ENCODE data around the gene SMU1.
"Not testable (repeated sequence)": the region's sequence is repeated elsewhere in the genome, so short reads cannot be mapped to it uniquely, and the experiment has no call there.

Gene SMU1

DNA sequence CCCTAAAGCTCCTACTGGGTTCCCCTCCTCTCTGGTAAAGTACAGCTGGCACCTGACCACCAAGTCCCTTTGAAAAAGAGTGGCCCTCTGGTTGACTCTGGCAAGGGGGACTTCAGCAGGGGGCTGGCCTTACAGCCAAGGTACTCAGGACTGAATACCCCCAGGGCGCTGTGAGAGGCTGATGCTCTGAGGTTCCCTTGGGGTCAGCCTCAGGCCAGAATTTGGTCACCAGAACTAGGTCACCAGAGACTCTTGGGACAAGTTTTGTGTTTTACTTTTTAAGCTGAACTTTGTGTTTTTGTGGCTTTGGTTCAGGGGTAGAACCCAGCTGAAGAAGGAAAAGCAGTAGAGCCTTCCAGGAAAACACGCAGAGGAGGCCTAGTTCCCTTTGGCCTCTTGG is 23.3 kb upstream of the SMU1 start:
- ChIA-PET CTCF (interaction anchor here (1.3 kb wide), 1 partner anchor 9 kb away, joined by 6 read pairs; no protein-coding TSS in a partner anchor), POLR2A (interaction anchor here (0.6 kb wide), 2 partner anchors 22 to 35 kb away, joined by 3 read pairs; no protein-coding TSS in a partner anchor)
- 100% methylated on average over 1 of the region's 2 CpGs for WGBS (ENCODE audit: insufficient coverage)

DNA sequence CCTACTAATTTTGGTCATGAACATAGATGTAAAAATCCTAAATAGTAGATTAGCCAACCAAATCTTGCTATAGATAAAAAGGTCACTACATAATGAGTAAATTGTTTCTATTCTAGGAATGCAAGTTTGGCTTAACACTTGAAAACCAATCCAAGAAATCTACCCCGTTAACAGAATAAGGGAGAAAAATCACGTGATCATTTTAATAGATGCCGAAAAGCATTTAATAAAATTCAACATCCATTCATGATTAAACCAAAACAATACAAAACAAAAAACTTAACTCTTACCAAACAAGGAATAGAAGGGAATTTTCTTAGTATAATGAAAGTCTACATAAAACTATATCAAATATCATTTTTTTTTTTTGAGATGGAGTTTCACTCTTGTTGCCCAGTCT is 20.7 kb upstream of the SMU1 start:
- no peak for DNase-seq
- H3K27me3 ChIP-seq (replicated peaks in 2 of 5; ENCODE audit: control insufficient read depth in 4 of 5, insufficient read depth in 5 of 5, low read length in 4 of 5) = no peaks in the 10 kb centered on the region
- H3K36me3 ChIP-seq (ENCODE audit: control insufficient read depth in 4 of 4, insufficient read depth in 4 of 4, low read length in 3 of 4) = no peaks in the 10 kb centered on the region
- CTCF ChIA-PET = no interaction called here
- no peak overlapping the region for H3K4me3 ChIP-seq (ENCODE audit: control insufficient read depth in 1 of 7, extremely low read depth in 1 of 7, insufficient read depth in 4 of 7, low read depth in 2 of 7, low read length in 6 of 7)
- POLR2A ChIA-PET = no interaction called here
- no peaks in the 10 kb centered on the region for H3K4me1 ChIP-seq (ENCODE audit: control extremely low read depth in 1 of 4, control insufficient read depth in 4 of 4, insufficient read depth in 4 of 4, low read length in 3 of 4)
- no peak overlapping the region for H3K27ac ChIP-seq (ENCODE audit: insufficient read depth in 1 of 2, low read depth in 1 of 2, low read length in 2 of 2, poor library complexity in 1 of 2, severe bottlenecking in 2 of 2)
- no peaks in the 10 kb centered on the region for H3K9me3 ChIP-seq (ENCODE audit: control extremely low read depth in 1 of 5, control insufficient read depth in 4 of 5, insufficient read depth in 2 of 5, low read depth in 1 of 5, low read length in 4 of 5)
- no CpG with 5 or more reads among the region's 3 CpGs for WGBS (ENCODE audit: insufficient coverage)

More for the DNA sequence above, 23.3 kb upstream of the SMU1 start:
- DNase-seq = no peak
- no peak overlapping the region for H3K27ac ChIP-seq (ENCODE audit: insufficient read depth in 1 of 2, low read depth in 1 of 2, low read length in 2 of 2, poor library complexity in 1 of 2, severe bottlenecking in 2 of 2)
- no peaks in the 10 kb centered on the region for H3K36me3 ChIP-seq (ENCODE audit: control insufficient read depth in 4 of 4, insufficient read depth in 4 of 4, low read length in 3 of 4)
- H3K9me3 ChIP-seq (ENCODE audit: control extremely low read depth in 1 of 5, control insufficient read depth in 4 of 5, insufficient read depth in 2 of 5, low read depth in 1 of 5, low read length in 4 of 5) = no peaks in the 10 kb centered on the region
- H3K4me3 ChIP-seq (ENCODE audit: control insufficient read depth in 1 of 7, extremely low read depth in 1 of 7, insufficient read depth in 4 of 7, low read depth in 2 of 7, low read length in 6 of 7) = no peak overlapping the region
- no peaks in the 10 kb centered on the region for H3K4me1 ChIP-seq (ENCODE audit: control extremely low read depth in 1 of 4, control insufficient read depth in 4 of 4, insufficient read depth in 4 of 4, low read length in 3 of 4)
- no peaks in the 10 kb centered on the region for H3K27me3 ChIP-seq (replicated peaks in 2 of 5; ENCODE audit: control insufficient read depth in 4 of 5, insufficient read depth in 5 of 5, low read length in 4 of 5)

DNA sequence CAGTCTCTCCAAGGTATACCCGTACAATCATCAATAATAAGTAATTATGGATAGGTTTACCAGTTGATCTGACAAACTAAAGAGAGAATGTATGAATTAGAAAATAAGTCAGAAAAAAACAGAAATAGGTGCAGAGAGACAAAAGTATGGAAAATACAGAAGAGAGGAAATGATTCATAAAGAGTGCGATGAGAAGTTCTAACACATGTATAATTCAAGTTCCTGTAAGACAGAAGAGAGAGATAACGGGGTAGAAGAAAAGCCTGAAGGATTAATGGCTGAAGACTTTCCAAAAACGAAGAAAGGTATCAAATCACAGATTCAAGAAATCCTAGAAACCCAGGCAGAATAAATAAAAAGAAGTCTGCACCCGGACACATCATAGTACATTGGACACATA is 16.2 kb upstream of the SMU1 start:
- no peak overlapping the region for H3K27ac ChIP-seq (ENCODE audit: insufficient read depth in 1 of 2, low read depth in 1 of 2, low read length in 2 of 2, poor library complexity in 1 of 2, severe bottlenecking in 2 of 2)
- H3K4me1 ChIP-seq (ENCODE audit: control extremely low read depth in 1 of 4, control insufficient read depth in 4 of 4, insufficient read depth in 4 of 4, low read length in 3 of 4) = no peaks in the 10 kb centered on the region
- CTCF ChIA-PET = no interaction called here
- H3K27me3 ChIP-seq (replicated peaks in 2 of 5; ENCODE audit: control insufficient read depth in 4 of 5, insufficient read depth in 5 of 5, low read length in 4 of 5) = no peaks in the 10 kb centered on the region
- no peaks in the 10 kb centered on the region for H3K9me3 ChIP-seq (ENCODE audit: control extremely low read depth in 1 of 5, control insufficient read depth in 4 of 5, insufficient read depth in 2 of 5, low read depth in 1 of 5, low read length in 4 of 5)
- no peaks in the 10 kb centered on the region for H3K36me3 ChIP-seq (ENCODE audit: control insufficient read depth in 4 of 4, insufficient read depth in 4 of 4, low read length in 3 of 4)
- H3K4me3 ChIP-seq (ENCODE audit: control insufficient read depth in 1 of 7, extremely low read depth in 1 of 7, insufficient read depth in 4 of 7, low read depth in 2 of 7, low read length in 6 of 7) = no peak overlapping the region
- no peak for DNase-seq
- no CpG with 5 or more reads among the region's 5 CpGs for WGBS (ENCODE audit: insufficient coverage)
- POLR2A ChIA-PET = no interaction called here

DNA sequence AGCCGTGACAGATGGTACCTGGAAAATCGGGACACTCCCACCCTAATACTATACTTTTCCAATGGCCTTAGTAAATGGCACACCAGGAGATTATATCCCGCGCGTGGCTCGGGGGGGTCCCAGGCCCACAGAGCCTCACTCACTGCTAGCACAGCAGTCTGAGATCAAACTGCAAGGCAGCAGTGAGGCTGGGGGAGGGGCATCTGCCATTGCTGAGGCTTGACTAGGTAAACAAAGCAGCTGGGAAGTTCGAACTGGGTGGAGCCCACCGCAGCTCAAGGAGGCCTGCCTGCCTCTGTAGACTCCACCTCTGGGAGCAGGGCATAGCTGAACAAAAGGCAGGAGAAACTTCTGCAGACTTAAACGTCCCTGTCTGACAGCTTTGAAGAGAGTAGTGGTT is 9.2 kb upstream of the SMU1 start:
- DNase-seq; H3K27me3 ChIP-seq (replicated peaks in 2 of 5; ENCODE audit: control insufficient read depth in 4 of 5, insufficient read depth in 5 of 5, low read length in 4 of 5); POLR2A ChIA-PET; H3K4me3 ChIP-seq (ENCODE audit: control insufficient read depth in 1 of 7, extremely low read depth in 1 of 7, insufficient read depth in 4 of 7, low read depth in 2 of 7, low read length in 6 of 7); H3K27ac ChIP-seq (ENCODE audit: insufficient read depth in 1 of 2, low read depth in 1 of 2, low read length in 2 of 2, poor library complexity in 1 of 2, severe bottlenecking in 2 of 2); H3K9me3 ChIP-seq (ENCODE audit: control extremely low read depth in 1 of 5, control insufficient read depth in 4 of 5, insufficient read depth in 2 of 5, low read depth in 1 of 5, low read length in 4 of 5); H3K36me3 ChIP-seq (ENCODE audit: control insufficient read depth in 4 of 4, insufficient read depth in 4 of 4, low read length in 3 of 4): not testable (repeated sequence)
- WGBS (ENCODE audit: insufficient coverage) = 99% methylated on average over 7 of the region's 9 CpGs
- peaks cover 17 to 26% (median 25%) of the 10 kb centered on the region in 4 experiments for H3K4me1 ChIP-seq (ENCODE audit: control extremely low read depth in 1 of 4, control insufficient read depth in 4 of 4, insufficient read depth in 4 of 4, low read length in 3 of 4)
- CTCF ChIA-PET = interaction anchor here (1.1 kb wide), 1 partner anchor 85 kb away, joined by 4 read pairs; no protein-coding TSS in a partner anchor

DNA sequence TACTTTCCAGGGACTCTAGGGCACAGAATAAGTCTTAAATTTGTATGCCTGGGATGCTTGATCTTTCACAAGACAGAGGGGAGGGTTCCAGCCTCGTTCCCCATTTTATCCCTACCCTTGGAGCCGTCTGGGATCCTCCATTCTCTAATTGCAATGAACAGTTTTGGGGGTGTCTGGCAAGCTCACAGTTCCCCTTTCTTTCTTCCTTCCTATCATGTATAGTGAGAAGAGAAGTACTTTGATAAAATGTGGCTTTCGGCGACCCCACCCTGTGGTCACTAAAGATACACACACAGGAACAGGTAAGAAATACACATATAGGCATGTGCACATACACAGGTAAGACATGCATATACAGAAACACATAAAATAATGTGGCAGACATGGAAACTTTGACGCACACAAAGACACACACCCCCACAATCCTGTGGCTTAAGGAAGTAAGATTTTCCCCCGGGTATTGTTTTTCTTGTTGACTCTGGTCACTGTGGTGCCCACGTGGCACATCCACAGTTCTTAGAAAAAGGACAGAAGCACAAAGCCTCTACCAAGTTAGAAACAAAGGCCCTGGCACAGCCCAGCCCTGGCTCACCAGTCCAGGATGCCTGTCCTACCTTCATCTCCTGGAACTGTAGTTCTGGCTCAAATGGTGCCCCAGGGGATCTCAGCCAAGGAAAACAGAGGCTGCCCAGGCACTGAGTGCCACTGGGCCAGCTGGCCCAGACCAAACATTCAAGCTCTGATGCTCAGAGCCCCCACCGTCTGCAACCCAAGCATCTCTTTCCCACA is 6.3 kb upstream of the SMU1 start:
- Histone ChIP-seq H3K9me3 (ENCODE audit: control extremely low read depth in 1 of 5, control insufficient read depth in 4 of 5, insufficient read depth in 2 of 5, low read depth in 1 of 5, low read length in 4 of 5) (no peaks in the 10 kb centered on the region), H3K4me1 (ENCODE audit: control extremely low read depth in 1 of 4, control insufficient read depth in 4 of 4, insufficient read depth in 4 of 4, low read length in 3 of 4) (peaks cover 19 to 33% (median 29%) of the 10 kb centered on the region in 4 experiments), H3K27ac (ENCODE audit: insufficient read depth in 1 of 2, low read depth in 1 of 2, low read length in 2 of 2, poor library complexity in 1 of 2, severe bottlenecking in 2 of 2) (no peak overlapping the region), H3K4me3 (ENCODE audit: control insufficient read depth in 1 of 7, extremely low read depth in 1 of 7, insufficient read depth in 4 of 7, low read depth in 2 of 7, low read length in 6 of 7) (peak overlapping the region in 1 of 7 experiments; percentile 1), H3K27me3 (replicated peaks in 2 of 5; ENCODE audit: control insufficient read depth in 4 of 5, insufficient read depth in 5 of 5, low read length in 4 of 5) (no peaks in the 10 kb centered on the region), H3K36me3 (ENCODE audit: control insufficient read depth in 4 of 4, insufficient read depth in 4 of 4, low read length in 3 of 4) (no peaks in the 10 kb centered on the region)
- POLR2A ChIA-PET = no interaction called here
- 30% methylated on average over 2 of the region's 8 CpGs for WGBS (ENCODE audit: insufficient coverage)
- DNase-seq = peak; percentile 20 to 54 (median 44)
- CTCF ChIA-PET = interaction anchor here (1.0 to 2.8 kb wide), 12 partner anchors 10 to 158 kb away, joined by 3 to 29 read pairs (median 4); partner anchors contain the start of genes B4GALT1 and SPINK4

DNA sequence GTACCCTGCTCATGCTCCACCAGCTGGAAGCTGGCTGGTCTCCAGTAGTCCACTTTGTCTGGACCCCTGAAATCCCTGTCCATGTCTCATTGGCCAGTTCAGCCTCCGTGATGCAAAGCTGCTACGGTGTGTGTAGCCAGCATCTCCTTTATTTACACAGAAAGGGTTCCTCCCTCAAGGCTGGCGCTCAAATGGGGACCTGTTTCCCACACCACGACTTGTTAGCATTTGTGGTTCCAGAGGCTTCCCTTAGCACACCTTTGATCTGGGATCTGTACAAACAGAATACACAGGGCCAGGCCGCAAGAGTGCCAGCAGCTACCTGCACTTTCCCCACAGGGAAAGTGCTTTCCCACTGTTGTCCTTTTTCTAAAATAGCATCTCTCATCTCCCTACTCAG is 5.7 kb upstream of the SMU1 start:
- 63% methylated on average over 5 of the region's 5 CpGs for WGBS (ENCODE audit: insufficient coverage)
- H3K36me3 ChIP-seq (ENCODE audit: control insufficient read depth in 4 of 4, insufficient read depth in 4 of 4, low read length in 3 of 4) = no peaks in the 10 kb centered on the region
- peaks cover 19 to 33% (median 30%) of the 10 kb centered on the region in 4 experiments for H3K4me1 ChIP-seq (ENCODE audit: control extremely low read depth in 1 of 4, control insufficient read depth in 4 of 4, insufficient read depth in 4 of 4, low read length in 3 of 4)
- no peaks in the 10 kb centered on the region for H3K9me3 ChIP-seq (ENCODE audit: control extremely low read depth in 1 of 5, control insufficient read depth in 4 of 5, insufficient read depth in 2 of 5, low read depth in 1 of 5, low read length in 4 of 5)
- no peak for DNase-seq
- CTCF ChIA-PET = interaction anchor here (1.0 to 2.8 kb wide), 12 partner anchors 9 to 158 kb away, joined by 3 to 29 read pairs (median 4); partner anchors contain the start of genes B4GALT1 and SPINK4
- no peaks in the 10 kb centered on the region for H3K27me3 ChIP-seq (replicated peaks in 2 of 5; ENCODE audit: control insufficient read depth in 4 of 5, insufficient read depth in 5 of 5, low read length in 4 of 5)
- peak overlapping the region in 1 of 7 experiments; percentile 1 for H3K4me3 ChIP-seq (ENCODE audit: control insufficient read depth in 1 of 7, extremely low read depth in 1 of 7, insufficient read depth in 4 of 7, low read depth in 2 of 7, low read length in 6 of 7)
- H3K27ac ChIP-seq (ENCODE audit: insufficient read depth in 1 of 2, low read depth in 1 of 2, low read length in 2 of 2, poor library complexity in 1 of 2, severe bottlenecking in 2 of 2) = no peak overlapping the region
- POLR2A ChIA-PET = no interaction called here

DNA sequence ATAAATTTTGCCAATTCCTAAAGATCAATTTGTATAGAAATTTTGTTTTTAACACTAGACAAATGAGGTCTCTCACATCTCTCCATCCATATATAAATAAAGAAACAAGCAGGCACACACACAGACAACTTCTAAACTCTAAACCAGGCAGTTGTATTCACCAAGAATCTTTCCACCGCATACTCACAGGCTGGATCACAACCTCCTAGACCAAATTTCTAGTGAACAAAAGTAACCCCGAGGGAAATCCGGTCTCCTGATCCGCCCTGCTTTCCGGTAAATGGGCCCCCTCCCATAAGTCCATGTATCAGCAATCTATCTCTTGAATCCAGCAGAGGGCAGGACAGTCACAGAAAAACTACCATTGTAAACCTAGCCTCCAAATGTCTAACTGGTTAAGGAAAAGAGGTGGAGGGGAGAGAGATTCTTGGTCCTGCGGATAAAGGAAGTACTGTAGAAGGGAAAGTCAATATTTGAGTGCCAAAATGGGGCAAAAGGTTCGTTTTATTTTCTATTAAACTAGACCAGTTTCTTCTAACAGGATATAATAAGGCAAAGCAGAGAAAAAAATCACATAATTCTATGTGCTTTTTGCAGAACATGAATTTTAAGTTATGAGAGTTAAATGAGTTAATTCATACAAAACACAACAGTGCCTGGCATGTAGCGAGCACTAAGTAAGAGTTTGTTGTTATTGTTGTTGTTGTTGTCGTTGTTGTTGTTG is 4.8 kb upstream of the SMU1 start:
- DNase-seq = peak; percentile 92 to 97 (median 96)
- ChIA-PET POLR2A (no interaction called here), CTCF (interaction anchor here (0.9 to 2.8 kb wide), 8 partner anchors 15 to 147 kb away, joined by 3 to 29 read pairs (median 4); partner anchors contain the start of gene B4GALT1)
- Histone ChIP-seq H3K27ac (ENCODE audit: insufficient read depth in 1 of 2, low read depth in 1 of 2, low read length in 2 of 2, poor library complexity in 1 of 2, severe bottlenecking in 2 of 2) (no peak overlapping the region), H3K36me3 (ENCODE audit: control insufficient read depth in 4 of 4, insufficient read depth in 4 of 4, low read length in 3 of 4) (no peaks in the 10 kb centered on the region), H3K4me3 (ENCODE audit: control insufficient read depth in 1 of 7, extremely low read depth in 1 of 7, insufficient read depth in 4 of 7, low read depth in 2 of 7, low read length in 6 of 7) (peak overlapping the region in 6 of 7 experiments; percentile 13 to 72 (median 50)), H3K9me3 (ENCODE audit: control extremely low read depth in 1 of 5, control insufficient read depth in 4 of 5, insufficient read depth in 2 of 5, low read depth in 1 of 5, low read length in 4 of 5) (no peaks in the 10 kb centered on the region), H3K27me3 (replicated peaks in 2 of 5; ENCODE audit: control insufficient read depth in 4 of 5, insufficient read depth in 5 of 5, low read length in 4 of 5) (no peaks in the 10 kb centered on the region), H3K4me1 (ENCODE audit: control extremely low read depth in 1 of 4, control insufficient read depth in 4 of 4, insufficient read depth in 4 of 4, low read length in 3 of 4) (peaks cover 19 to 34% (median 32%) of the 10 kb centered on the region in 4 experiments)
- WGBS (ENCODE audit: insufficient coverage) = 0% methylated on average over 1 of the region's 9 CpGs
